Nephron (organoid): ENCODE results near the gene TNS1.

Source experiments
- H3K27ac Mint-ChIP-seq, 3 experiments: 2 replicates each; pipeline ENCODE4 v1.8.0; 2020; ENCODE audit warnings: mixed read lengths in 3 of 3, mild to moderate bottlenecking in 2 of 3, moderate library complexity in 1 of 3
- H3K27me3 Mint-ChIP-seq: 2 replicates; pipeline ENCODE4 v1.8.0; 2021; ENCODE audit warnings: low read depth, mild to moderate bottlenecking, moderate library complexity, mixed read lengths
- H3K36me3 Mint-ChIP-seq: 2 replicates; pipeline ENCODE4 v1.8.0; 2020; ENCODE audit warnings: low read depth, mixed read lengths
- H3K4me1 Mint-ChIP-seq: 2 replicates; pipeline ENCODE4 v1.8.0; 2020; ENCODE audit warnings: mixed read lengths
- H3K4me3 Mint-ChIP-seq, 3 experiments: 2 replicates each; pipeline ENCODE4 v1.8.0; 2020; ENCODE audit warnings: mild to moderate bottlenecking in 3 of 3, mixed read lengths in 3 of 3, moderate library complexity in 2 of 3
- H3K9me3 Mint-ChIP-seq: 2 replicates; pipeline ENCODE4 v1.8.0; 2020; ENCODE audit warnings: mixed read lengths
- TF ChIP-seq, protein P1 (sequence below), 3 experiments: fragments of 200-600 bp; sonication (generic); IDR thresholded peaks; one replicate each; pipeline ENCODE4 v1.5.0; 2021; ENCODE audit warnings: antibody characterized with exemption in 3 of 3; ENCODE audit not compliant: unreplicated experiment in 3 of 3

The TNS1 gene

DNA sequence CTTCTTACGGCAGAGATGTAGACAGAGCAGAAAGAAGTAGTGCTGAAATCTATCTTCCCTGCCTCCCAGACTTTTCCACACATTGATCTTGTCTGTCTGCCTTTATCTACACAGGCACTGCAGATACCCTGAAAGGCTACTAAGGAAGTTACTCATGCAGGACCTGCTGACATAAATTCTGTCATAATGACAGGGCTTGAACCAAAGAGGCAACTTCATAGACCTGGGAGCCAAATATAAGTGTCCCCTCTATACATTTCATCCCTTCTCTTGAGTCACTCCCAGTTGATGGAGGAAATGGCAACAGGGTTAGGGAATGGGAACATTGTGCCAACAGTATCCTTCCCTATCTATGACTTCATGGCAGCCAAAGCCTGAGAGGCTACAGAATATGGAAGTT is 157.5 kb downstream of the TNS1 start:
- TF ChIP-seq, protein P1, sequence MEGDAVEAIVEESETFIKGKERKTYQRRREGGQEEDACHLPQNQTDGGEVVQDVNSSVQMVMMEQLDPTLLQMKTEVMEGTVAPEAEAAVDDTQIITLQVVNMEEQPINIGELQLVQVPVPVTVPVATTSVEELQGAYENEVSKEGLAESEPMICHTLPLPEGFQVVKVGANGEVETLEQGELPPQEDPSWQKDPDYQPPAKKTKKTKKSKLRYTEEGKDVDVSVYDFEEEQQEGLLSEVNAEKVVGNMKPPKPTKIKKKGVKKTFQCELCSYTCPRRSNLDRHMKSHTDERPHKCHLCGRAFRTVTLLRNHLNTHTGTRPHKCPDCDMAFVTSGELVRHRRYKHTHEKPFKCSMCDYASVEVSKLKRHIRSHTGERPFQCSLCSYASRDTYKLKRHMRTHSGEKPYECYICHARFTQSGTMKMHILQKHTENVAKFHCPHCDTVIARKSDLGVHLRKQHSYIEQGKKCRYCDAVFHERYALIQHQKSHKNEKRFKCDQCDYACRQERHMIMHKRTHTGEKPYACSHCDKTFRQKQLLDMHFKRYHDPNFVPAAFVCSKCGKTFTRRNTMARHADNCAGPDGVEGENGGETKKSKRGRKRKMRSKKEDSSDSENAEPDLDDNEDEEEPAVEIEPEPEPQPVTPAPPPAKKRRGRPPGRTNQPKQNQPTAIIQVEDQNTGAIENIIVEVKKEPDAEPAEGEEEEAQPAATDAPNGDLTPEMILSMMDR (IDR thresholded peaks at IDR 0.05; ENCODE audit: unreplicated experiment in 3 of 3) = no peak
- Mint-ChIP-seq H3K27ac (no peak overlapping the region), H3K9me3 (peaks cover 3% of the 10 kb centered on the region), H3K36me3 (peaks cover 7% of the 10 kb centered on the region), H3K4me1 (peaks cover 8% of the 10 kb centered on the region), H3K4me3 (no peak overlapping the region), H3K27me3 (no peaks in the 10 kb centered on the region)

DNA sequence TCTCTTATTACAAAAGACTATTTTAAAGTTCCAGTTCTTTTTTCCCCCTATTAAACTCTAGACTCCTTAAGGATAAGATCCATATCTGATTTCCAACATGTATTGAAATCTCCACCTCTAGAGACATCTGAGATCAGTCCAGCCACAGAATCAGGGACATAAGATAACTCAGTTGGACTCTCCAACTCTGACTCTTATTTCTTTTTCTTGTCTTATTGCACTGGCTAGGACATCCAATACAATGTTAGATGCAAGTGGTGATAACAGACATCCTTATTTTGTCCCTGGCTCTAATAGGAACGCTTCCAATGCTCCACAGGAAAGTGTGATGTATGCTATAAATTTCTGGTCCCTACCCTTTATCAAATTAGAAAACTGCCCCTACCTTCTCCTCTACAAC is 158.1 kb downstream of the TNS1 start:
- peaks cover 7% of the 10 kb centered on the region for H3K36me3 Mint-ChIP-seq
- peaks cover 2% of the 10 kb centered on the region for H3K4me1 Mint-ChIP-seq
- TF ChIP-seq, protein P1 (IDR thresholded peaks at IDR 0.05; ENCODE audit: unreplicated experiment in 3 of 3) = no peak
- H3K4me3 Mint-ChIP-seq = no peak overlapping the region
- H3K9me3 Mint-ChIP-seq = peaks cover 3% of the 10 kb centered on the region
- H3K27me3 Mint-ChIP-seq = no peaks in the 10 kb centered on the region
- no peak overlapping the region for H3K27ac Mint-ChIP-seq

DNA sequence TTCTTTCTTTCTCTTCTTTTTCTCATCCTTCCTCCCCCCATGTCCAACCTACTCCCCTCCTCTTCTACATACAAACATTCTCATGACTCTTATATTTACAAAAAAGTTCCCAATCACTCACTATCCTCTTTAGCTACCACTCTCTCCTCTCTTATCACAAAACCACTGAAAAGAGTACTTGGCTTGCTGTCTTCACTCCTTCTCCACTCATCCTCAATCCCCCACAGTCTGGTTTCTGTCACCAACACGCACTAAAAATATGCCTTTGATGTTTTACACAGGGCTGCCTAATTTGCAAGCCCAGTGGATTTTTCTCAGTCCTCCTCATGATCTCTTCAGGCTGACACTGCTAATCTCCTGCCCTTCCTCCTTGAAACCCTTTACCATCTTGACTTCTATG is 159.5 kb downstream of the TNS1 start:
- H3K4me3 Mint-ChIP-seq = no peak overlapping the region
- no peaks in the 10 kb centered on the region for H3K36me3 Mint-ChIP-seq
- no peaks in the 10 kb centered on the region for H3K4me1 Mint-ChIP-seq
- TF ChIP-seq, protein P1 (IDR thresholded peaks at IDR 0.05; ENCODE audit: unreplicated experiment in 3 of 3) = no peak
- H3K27me3 Mint-ChIP-seq = no peaks in the 10 kb centered on the region
- no peak overlapping the region for H3K27ac Mint-ChIP-seq
- H3K9me3 Mint-ChIP-seq = peaks cover 3% of the 10 kb centered on the region

DNA sequence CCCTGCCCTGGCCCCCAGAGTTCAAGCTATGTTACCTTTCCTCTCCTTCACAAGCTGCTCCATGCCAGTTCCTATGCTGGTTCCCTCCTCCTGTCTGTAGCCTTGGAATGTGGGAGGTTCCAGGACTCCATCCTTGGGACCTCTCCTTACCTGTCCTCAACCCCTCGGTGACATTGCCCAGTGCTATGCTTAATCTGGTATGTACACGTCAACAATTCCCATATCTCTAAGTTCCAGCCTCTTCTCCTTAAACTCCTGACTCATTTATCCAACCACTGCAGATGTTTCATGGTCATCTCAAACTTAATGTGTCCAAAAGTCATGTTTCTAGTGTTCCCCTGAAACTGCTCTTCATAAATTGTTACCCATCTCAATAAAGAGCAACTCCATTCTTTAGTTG is 160.8 kb downstream of the TNS1 start:
- Mint-ChIP-seq H3K27me3 (no peaks in the 10 kb centered on the region), H3K4me3 (no peak overlapping the region), H3K9me3 (peaks cover 3% of the 10 kb centered on the region), H3K27ac (no peak overlapping the region), H3K4me1 (peaks cover 8% of the 10 kb centered on the region), H3K36me3 (no peaks in the 10 kb centered on the region)
- TF ChIP-seq, protein P1 (IDR thresholded peaks at IDR 0.05; ENCODE audit: unreplicated experiment in 3 of 3) = no peak

DNA sequence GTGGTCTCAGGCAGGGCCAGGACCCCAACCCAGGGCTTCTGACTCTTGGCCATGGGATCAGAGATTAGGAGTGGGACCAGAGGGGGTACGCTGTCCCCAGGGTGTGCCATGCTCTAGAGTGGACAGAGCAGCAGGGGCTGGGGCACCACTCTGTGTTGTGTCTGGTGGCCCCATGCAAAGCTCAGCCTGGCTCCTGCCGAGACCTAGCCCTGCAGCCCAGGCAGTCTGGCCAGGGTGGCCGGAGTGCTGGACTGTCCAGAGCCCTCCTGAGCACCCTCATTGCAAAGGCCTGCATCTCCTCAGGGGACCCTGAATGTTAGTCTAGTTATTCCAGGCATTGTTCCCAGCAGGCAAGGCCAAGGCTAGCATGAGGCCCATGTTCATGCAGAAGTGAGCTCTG is 162.3 kb downstream of the TNS1 start:
- peaks cover 17% of the 10 kb centered on the region for H3K4me1 Mint-ChIP-seq
- no peak overlapping the region for H3K4me3 Mint-ChIP-seq
- H3K9me3 Mint-ChIP-seq = peaks cover 1% of the 10 kb centered on the region
- no peaks in the 10 kb centered on the region for H3K27me3 Mint-ChIP-seq
- TF ChIP-seq, protein P1 (IDR thresholded peaks at IDR 0.05; ENCODE audit: unreplicated experiment in 3 of 3) = no peak
- H3K36me3 Mint-ChIP-seq = peaks cover 4% of the 10 kb centered on the region
- H3K27ac Mint-ChIP-seq = no peak overlapping the region

DNA sequence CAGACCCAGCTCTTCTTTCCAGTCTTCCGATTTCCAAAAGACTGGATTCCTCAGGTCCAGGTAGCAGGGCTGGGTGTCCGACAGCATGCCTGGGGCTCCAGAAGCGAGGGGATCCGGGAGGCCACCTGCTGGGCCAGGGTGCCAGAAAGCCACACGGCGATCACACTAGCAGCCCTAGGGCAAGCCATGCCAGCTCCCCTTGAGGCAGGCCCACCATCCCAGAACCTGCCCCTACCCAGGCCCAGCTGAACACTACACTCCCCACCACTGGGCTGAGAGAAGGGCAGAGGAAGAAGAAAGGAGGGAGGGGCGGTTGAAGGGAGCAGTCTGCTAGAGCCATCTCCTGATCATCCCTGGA is 163.1 kb downstream of the TNS1 start:
- Mint-ChIP-seq H3K36me3 (peaks cover 10% of the 10 kb centered on the region), H3K9me3 (no peaks in the 10 kb centered on the region), H3K27ac (peak overlapping the region in 1 of 3 experiments; percentile 18), H3K4me1 (peaks cover 17% of the 10 kb centered on the region), H3K4me3 (no peak overlapping the region), H3K27me3 (no peaks in the 10 kb centered on the region)
- TF ChIP-seq, protein P1 (IDR thresholded peaks at IDR 0.05; ENCODE audit: unreplicated experiment in 3 of 3) = no peak
